ENCODE results near the gene NEUROD2.
A peak's percentile ranks its signal among the peaks of the same experiment; 100 is the strongest.

NEUROD2 gene

DNA sequence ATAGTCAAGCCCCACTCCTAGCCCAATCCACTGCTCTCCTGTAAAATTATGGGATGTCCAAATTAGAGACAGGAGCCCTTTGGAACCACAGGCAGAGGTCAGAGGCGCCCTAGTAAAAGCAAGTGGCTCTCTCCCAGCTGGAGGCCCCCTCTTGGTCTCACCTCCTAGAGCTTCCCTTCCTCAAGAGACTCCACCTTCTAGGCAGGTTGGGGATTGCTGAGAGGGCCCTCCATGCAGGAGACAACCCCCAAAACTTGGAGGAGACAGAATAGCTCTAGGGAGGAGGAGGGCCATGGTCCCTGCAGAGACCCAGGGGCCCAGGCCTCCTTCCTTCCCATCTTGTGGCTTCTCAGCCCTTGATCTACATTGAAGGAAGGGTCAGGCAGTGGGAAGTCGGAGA is 29.4 kb downstream of the NEUROD2 start:
- DNase-seq, result no peak

- DNase-seq, result no peak
Measured at GRCh38 chr17:39576187-39576586, 31.5 kb downstream of the NEUROD2 start.

DNA sequence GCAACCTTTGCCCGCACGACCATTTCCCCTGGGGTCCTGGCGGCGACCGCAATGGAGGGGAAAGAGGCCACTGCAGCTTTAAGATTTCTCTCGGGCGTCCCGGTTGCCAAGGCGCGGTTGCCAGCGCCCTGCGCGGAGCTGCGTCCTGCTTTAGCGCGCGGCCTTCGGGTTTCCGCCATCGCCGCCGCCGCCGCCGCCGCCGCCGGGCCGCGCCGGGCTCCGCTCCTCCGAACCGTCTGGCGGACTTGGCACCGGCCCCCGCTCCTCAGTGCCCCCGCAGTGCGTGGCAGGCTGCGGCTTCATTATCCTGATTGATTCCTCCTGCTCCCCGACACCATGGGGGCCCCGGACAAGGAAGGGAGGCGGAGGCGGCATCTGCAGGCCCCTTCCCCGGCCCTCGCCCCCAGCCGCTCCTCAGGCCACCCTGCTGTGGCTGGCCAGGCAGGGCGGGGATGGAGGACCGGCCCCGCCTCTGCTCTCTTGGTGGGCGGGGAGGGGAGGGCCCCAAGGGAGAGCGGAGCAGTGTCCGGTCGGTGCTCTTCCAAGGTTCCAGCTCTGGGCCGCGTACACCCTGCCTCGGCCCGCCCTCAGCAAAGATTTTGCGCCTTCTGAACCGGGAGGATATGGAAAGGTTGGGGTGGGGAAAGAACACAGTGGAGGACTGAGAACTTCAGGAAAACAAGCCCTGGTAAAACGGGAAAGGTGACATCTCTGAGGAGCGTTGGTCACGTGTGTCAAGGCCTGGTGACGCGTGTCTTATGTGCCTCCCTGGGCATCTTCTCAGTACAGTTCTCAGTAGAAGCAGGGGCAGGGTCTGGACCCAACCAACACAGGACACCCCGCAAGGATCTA is 34.0 kb downstream of the NEUROD2 start:
- DNase-seq, result peak; percentile 29 to 32

GRCh38 chr17:39572121-39572520 is 35.6 kb downstream of the NEUROD2 start:
- DNase-seq, result no peak

DNA sequence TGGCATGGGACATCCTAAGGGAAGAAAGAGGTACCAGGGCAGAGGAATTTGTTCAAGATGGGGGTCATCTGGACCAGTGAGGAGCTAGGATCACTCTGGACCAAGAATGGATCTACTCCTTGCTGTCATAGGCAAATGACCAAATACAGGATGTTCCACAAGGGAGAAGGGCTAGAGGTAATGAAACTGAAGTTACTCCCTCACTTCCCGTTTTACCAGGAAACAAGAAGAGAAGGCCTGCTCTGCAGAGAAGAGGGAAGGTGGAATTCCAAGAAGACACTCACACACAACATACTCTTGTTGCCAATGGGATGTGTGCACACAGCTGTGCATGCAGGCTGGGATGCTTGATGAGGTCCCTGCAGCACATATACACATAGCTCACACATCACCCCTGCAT is 38.6 kb downstream of the NEUROD2 start:
- DNase-seq, result no peak

GRCh38 chr17:39568702-39569101 is 39.0 kb downstream of the NEUROD2 start:
- DNase-seq, result no peak

GRCh38 chr17:39566094-39566850 is 41.4 kb downstream of the NEUROD2 start:
- DNase-seq, result no peak

DNA sequence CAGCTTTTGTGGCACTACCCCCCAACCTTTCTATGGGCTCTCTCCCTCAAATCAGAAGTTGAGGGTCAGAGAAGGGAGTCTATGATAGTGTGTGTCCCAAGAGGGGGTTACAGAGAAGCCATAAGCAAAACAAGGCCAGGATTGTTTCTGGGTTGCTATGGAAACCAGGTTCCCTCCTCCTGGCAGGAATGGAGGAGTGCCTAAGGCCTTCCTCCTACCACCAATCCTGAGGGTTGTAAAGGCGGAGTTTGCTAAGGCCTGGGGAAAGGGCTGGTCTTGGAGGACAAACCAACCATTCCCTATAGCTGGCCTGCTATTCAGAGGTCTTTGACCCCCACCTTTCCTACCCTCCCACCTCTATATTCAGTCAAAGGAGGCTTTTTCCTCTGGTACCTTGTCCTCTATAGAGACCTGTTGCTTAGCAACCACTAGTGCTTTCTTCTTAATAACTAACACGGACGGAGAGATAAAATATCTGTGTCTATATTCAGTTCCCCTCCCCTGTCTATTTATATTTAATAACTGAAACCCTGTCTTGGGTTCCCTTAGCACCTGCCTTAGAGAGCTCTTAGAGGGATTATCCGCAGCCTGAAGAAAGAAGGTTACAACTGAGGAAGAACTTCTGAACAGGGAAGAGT is 43.4 kb downstream of the NEUROD2 start:
- DNase-seq, result no peak

DNA sequence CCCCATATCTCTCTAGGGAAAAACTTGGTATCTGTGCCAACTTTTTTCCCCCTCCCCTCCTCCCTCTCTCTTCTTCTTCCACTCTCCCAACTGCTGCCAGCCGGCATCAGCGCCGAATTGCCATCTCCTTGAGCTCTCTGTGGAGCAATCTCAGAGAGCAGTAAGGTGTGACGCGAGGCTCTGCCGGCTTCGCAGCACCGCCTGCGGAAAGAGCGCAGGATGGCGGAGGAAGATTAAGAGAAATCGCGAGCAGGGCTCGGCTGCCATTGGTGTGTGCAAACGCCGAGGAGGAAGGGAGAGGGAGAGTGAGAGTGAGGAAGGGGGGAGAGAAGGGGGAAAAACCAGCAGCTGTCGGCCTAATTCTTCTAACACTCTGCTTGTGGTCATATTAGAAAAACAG is 44.2 kb downstream of the NEUROD2 start:
- DNase-seq, result no peak

DNA sequence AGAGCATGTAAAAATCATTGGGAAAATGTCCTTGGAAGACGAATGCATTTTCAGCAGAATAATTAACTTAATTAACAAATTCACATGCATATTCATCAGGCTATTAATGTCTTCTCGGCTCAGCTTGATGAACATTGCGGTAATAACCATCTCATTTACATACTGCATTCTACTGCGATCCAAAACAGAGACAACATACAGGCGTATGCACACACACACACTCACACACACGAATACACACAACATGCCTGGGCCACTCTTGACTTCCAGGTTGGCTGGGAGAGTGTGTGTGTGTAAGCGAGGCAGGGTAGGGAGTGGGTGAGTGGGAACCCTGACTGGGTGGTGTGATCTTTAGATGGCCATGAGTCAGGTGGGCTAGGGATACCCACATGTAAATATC is 44.7 kb downstream of the NEUROD2 start:
- no peak for DNase-seq

GRCh38 chr17:39562395-39562794 is 45.3 kb downstream of the NEUROD2 start:
- DNase-seq, result no peak

DNA sequence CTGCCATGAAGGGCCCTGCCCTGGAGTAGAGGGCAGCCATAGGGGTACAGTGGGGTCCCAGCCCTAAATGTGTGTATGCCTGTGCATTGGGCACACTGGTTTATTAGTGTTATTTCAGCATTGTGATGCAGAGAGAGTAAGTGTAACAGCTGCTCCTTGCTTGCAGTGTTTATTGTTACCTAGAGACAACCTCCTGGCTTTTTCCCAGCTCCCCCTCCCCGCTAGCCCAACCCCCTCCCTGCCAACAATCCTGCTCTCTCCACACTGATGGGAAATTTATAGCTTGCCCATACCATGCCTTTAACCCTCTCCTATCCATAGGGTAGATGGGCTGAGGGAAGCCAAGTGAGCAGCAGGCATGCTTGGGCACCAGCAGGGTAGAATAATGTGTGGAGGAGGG is 51.3 kb downstream of the NEUROD2 start:
- DNase-seq, result no peak

- no peak for DNase-seq
Measured at GRCh38 chr17:39555368-39555767, 52.4 kb downstream of the NEUROD2 start.

Measured in stimulated activated CD4-positive, alpha-beta T cell treated with anti-CD3 and anti-CD28 coated beads, Interleukin-2, amount 100 ng/mL, for 48 hours (primary cell).